PC-9 (cell line): ENCODE results near the gene TERB1. TPM values are rescaled to one million over a fixed set of nuclear protein-coding genes. Genes with fewer than 3 reads are reported as not detected.
A peak's percentile ranks its signal among the peaks of the same experiment; 100 is the strongest.

ENCODE experiments used
- BruUV-seq: library from RNA; stranded (reverse); fragments of 400-500 nt; replicated peaks from 2 replicates; lab custom pipeline; 2021; lab: Mats Ljungman, UMichigan
- CTCF ChIA-PET: fragments of 300-600 bp; sonication (Branson Sonifier 250); formaldehyde crosslinking; loops from one replicate; lab custom pipeline; 2022; ENCODE audit warnings: antibody characterized with exemption; lab: Charles Lee
- POLR2A ChIA-PET: fragments of 300-600 bp; sonication (Branson Sonifier 250); formaldehyde crosslinking; loops from one replicate; lab custom pipeline; 2022; ENCODE audit warnings: antibody characterized with exemption; ENCODE audit not compliant: unreplicated experiment; lab: Charles Lee
- DNase-seq, 2 experiments: peaks; one replicate each; pipeline versions ENCODE4 v3.0.0 to v3.0.0-alpha.2; 2015 to 2022; ENCODE audit warnings: mixed read lengths in 1 of 2
- H2AFZ ChIP-seq: fragments of 200-600 bp; sonication (generic); 2 replicates; pipeline ENCODE4 v1.8.1; 2017; ENCODE audit warnings: antibody characterized with exemption
- H3F3A ChIP-seq: fragments of 200-600 bp; sonication (generic); 2 replicates; pipeline ENCODE4 v1.8.1; 2017; ENCODE audit warnings: antibody characterized with exemption, mild to moderate bottlenecking, low read depth; ENCODE audit not compliant: insufficient read depth
- H3K27ac ChIP-seq: fragments of 200-600 bp; sonication (generic); 2 replicates; pipeline ENCODE4 v1.6.1; 2016; ENCODE audit warnings: mixed run types
- H3K27me3 ChIP-seq: fragments of 200-600 bp; sonication (generic); 2 replicates; pipeline ENCODE4 v1.6.1; 2016; ENCODE audit warnings: low read depth, mixed run types; ENCODE audit not compliant: insufficient read depth
- H3K36me3 ChIP-seq: fragments of 200-600 bp; sonication (generic); 2 replicates; pipeline ENCODE4 v1.6.1; 2016; ENCODE audit warnings: low read depth, mixed run types
- H3K4me1 ChIP-seq: fragments of 200-600 bp; sonication (generic); replicated peaks from 2 replicates; pipeline ENCODE4 v1.6.1; 2016; ENCODE audit warnings: mixed run types; ENCODE audit not compliant: insufficient read depth
- H3K4me2 ChIP-seq: fragments of 200-600 bp; sonication (generic); 2 replicates; pipeline ENCODE4 v1.6.1; 2017; ENCODE audit warnings: mixed run types
- H3K4me3 ChIP-seq: fragments of 200-600 bp; sonication (generic); 2 replicates; pipeline ENCODE4 v1.6.1; 2016; ENCODE audit warnings: mixed run types
- H3K79me2 ChIP-seq: fragments of 200-600 bp; sonication (generic); 2 replicates; pipeline ENCODE4 v1.6.1; 2017; ENCODE audit warnings: low read depth, mixed run types
- H3K9me2 ChIP-seq: fragments of 200-600 bp; sonication (generic); 2 replicates; pipeline ENCODE4 v1.8.1; 2017; ENCODE audit warnings: mild to moderate bottlenecking; ENCODE audit not compliant: insufficient read depth
- H3K9me3 ChIP-seq: fragments of 200-600 bp; sonication (generic); 2 replicates; pipeline ENCODE4 v1.8.1; 2016; ENCODE audit warnings: low read depth; ENCODE audit not compliant: insufficient read depth
- H4K20me1 ChIP-seq: fragments of 200-600 bp; sonication (generic); 2 replicates; pipeline ENCODE4 v1.8.1; 2017; ENCODE audit not compliant: insufficient read depth
- EZH2 ChIP-seq: fragments of 200-600 bp; sonication (generic); IDR thresholded peaks from 2 replicates; pipeline ENCODE4 v1.8.0; 2017; ENCODE audit warnings: antibody characterized with exemption, low read depth
- intact Hi-C: fragments of 100-400 bp; cut with micrococcal nuclease; formaldehyde crosslinking; loops from one replicate; pipeline ENCODE4 v1.10.0; 2022; ENCODE audit not compliant: unreplicated experiment
- total RNA-seq: library from RNA; stranded (reverse); gene quantifications from 2 replicates; pipeline ENCODE4 v1.2.3, GENCODE V29; 2021
- TF ChIP-seq, protein P1 (sequence below): fragments of 200-600 bp; sonication (generic); conservative IDR thresholded peaks from 2 replicates; pipeline ENCODE4 v1.6.1; 2017; ENCODE audit warnings: mixed run types, antibody characterized with exemption, mild to moderate bottlenecking, moderate library complexity

The TERB1 gene
- total RNA-seq, 1 experiment from 2014 or later = not detected

DNA sequence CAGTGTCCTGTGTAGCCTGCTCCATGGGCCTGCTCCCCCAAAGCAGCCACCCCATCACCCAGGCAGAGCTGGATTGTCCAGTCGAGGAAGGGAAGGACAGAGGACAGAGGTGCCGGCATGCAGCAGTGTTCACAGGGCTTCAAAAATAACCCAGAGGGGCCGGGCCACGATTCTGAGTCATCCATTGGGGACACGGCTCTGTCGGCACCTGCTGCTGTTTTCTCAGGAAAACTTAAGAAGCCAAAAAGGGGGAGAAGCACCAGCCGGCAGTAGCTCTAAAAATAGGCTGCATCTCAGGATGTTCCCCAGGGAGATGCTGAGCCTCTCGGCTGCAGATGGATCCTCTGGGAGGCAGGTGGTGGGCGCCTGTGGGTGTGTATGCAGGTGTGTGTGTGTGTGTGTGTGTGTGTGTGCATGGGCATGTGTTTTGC lies 44.4 kb upstream of the TERB1 start:
- Histone ChIP-seq H3K4me2 (peak overlapping the region; percentile 14), H3F3A (no peaks in the 10 kb centered on the region), H3K4me3 (no peak overlapping the region), H3K79me2 (no peaks in the 10 kb centered on the region), H3K36me3 (no peaks in the 10 kb centered on the region), H4K20me1 (no peaks in the 10 kb centered on the region), H3K27ac (no peak overlapping the region), H2AFZ (no peak overlapping the region), H3K27me3 (no peaks in the 10 kb centered on the region), H3K9me2 (no peaks in the 10 kb centered on the region), H3K4me1 (0 out of 2 replicates have a peak, but pooled peaks cover 6% of the 10 kb centered on the region), H3K9me3 (no peaks in the 10 kb centered on the region)
- POLR2A ChIA-PET = no interaction called here
- CTCF ChIA-PET = no interaction called here
- no TSS peak for BruUV-seq
- intact Hi-C loops = no loop called here
- TF ChIP-seq EZH2 = no peak
- TF ChIP-seq, protein P1, sequence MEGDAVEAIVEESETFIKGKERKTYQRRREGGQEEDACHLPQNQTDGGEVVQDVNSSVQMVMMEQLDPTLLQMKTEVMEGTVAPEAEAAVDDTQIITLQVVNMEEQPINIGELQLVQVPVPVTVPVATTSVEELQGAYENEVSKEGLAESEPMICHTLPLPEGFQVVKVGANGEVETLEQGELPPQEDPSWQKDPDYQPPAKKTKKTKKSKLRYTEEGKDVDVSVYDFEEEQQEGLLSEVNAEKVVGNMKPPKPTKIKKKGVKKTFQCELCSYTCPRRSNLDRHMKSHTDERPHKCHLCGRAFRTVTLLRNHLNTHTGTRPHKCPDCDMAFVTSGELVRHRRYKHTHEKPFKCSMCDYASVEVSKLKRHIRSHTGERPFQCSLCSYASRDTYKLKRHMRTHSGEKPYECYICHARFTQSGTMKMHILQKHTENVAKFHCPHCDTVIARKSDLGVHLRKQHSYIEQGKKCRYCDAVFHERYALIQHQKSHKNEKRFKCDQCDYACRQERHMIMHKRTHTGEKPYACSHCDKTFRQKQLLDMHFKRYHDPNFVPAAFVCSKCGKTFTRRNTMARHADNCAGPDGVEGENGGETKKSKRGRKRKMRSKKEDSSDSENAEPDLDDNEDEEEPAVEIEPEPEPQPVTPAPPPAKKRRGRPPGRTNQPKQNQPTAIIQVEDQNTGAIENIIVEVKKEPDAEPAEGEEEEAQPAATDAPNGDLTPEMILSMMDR = no peak
- peak in 1 of 2 experiments; percentile 28 for DNase-seq

DNA sequence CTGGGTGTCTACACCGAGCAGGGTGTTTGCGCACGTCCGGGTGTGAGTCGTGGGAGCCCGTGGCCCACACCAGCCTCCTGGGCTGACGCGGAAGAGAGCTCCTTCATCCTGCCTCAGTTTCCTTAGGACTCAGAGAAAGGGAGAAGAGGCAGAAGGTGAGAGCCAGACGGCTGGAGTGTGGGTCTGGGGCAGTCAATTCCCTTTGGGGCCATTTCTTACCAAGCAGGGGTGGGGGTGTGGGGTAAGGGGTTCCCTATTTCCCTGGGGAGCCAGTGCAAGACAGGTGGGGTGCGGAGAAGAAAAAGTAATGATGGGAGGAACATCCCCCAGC lies 43.7 kb upstream of the TERB1 start:
- no peaks in the 10 kb centered on the region for H3K79me2 ChIP-seq
- POLR2A ChIA-PET = no interaction called here
- 0 out of 2 replicates have a peak, but pooled peaks cover 6% of the 10 kb centered on the region for H3K4me1 ChIP-seq
- no peaks in the 10 kb centered on the region for H3K9me3 ChIP-seq
- no peak overlapping the region for H3K4me3 ChIP-seq
- H3K9me2 ChIP-seq = no peaks in the 10 kb centered on the region
- no peaks in the 10 kb centered on the region for H3K36me3 ChIP-seq
- H3K27me3 ChIP-seq = no peaks in the 10 kb centered on the region
- CTCF ChIA-PET = interaction anchor here (2.2 kb wide), 1 partner anchor 14 kb away, joined by 7 read pairs; the partner anchor contains the start of gene NAE1
- BruUV-seq = no TSS peak
- H2AFZ ChIP-seq = no peak overlapping the region
- DNase-seq = no peak
- intact Hi-C loops = no loop called here
- no peak overlapping the region for H3K27ac ChIP-seq
- H3F3A ChIP-seq = no peaks in the 10 kb centered on the region
- TF ChIP-seq, protein P1 = no peak
- TF ChIP-seq EZH2 = no peak
- H4K20me1 ChIP-seq = no peaks in the 10 kb centered on the region
- no peak overlapping the region for H3K4me2 ChIP-seq

DNA sequence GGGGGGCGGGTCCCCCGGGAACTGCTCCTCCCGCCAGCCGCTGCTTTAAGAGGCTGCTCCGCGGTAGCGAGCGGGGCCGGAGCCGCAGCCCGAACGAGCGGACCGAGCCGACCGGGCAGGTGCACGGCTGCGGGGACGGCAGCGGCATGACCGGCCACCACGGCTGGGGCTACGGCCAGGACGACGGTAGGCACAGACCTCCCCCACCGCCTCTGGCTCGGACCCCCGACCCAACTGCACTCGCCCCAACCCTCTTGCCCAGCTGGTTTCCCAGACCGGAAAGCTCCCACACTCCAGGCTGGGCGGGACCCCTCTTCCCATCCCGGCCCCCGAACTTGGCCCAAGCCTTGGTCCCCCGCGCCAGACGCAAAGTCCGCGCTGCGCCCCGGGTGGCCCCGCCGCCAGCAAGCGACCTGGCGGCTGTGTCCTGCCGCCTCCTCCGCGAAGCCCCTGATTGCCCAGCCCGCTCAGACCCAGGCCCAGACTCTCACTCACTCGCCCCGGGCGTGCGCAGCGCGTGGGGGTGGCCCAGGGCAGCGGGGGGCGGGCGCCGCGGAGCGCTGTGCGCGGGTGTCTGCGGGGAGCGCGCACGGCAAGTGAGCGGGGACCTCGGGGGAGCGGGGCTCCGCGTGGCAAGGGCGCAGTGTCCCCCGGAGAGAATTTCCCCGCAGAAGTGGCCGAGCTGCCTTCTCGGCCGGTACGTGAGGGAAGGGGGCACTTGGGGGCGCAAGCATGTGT lies 43.1 kb upstream of the TERB1 start, which contains the start of gene CA7:
Gene CA7 (plus strand): TSS at position 73 of the 738 bp plus-strand sequence. CDS start 74 bp downstream, at position 147.
- Histone ChIP-seq H3F3A (no peaks in the 10 kb centered on the region), H3K27ac (no peak within 1 kb of the TSS), H3K4me2 (no peak within 1 kb of the TSS), H3K79me2 (no peaks in the 10 kb centered on the region), H3K9me2 (no peaks in the 10 kb centered on the region), H3K9me3 (no peaks in the 10 kb centered on the region), H3K4me1 (0 out of 2 replicates have a peak, but pooled peaks cover 6% of the 10 kb centered on the region), H3K36me3 (no peaks in the 10 kb centered on the region), H4K20me1 (no peaks in the 10 kb centered on the region), H2AFZ (no peak within 1 kb of the TSS), H3K4me3 (no peak within 1 kb of the TSS), H3K27me3 (no peaks in the 10 kb centered on the region)
- BruUV-seq = no TSS peak
- TF ChIP-seq, protein P1 = no peak
- no peak for TF ChIP-seq EZH2
- CTCF ChIA-PET = interaction anchor here (2.2 kb wide), 1 partner anchor 14 kb away, joined by 7 read pairs; the partner anchor contains the start of gene NAE1
- POLR2A ChIA-PET = no interaction called here
- no peak for DNase-seq
- intact Hi-C loops = no loop called here
